A549 (cell line): Measurements from ENCODE around the gene GMPR2. TPM values are rescaled to one million over a fixed set of nuclear protein-coding genes. Genes with fewer than 3 reads are reported as not detected.

Experiments used
- ATAC-seq, 2 experiments: fragments of 200-7000 bp in 1 of 2; fragments of >200 bp in 1 of 2; cut with Nextera tagmentation in 1 of 2; cut with Tn5 transposase in 1 of 2; 3 replicates each; pipeline versions ENCODE4 v1.8.0 to v1.9.1; 2018 to 2020; ENCODE audit warnings: mild to moderate bottlenecking in 1 of 2, moderate library complexity in 1 of 2
- CTCF ChIA-PET: fragments of 300-600 bp; sonication (Branson Sonifier 250); formaldehyde crosslinking; extraction: SDS; loops from one replicate; lab custom pipeline; 2021; ENCODE audit warnings: antibody characterized with exemption, inconsistent platforms; lab: Yijun Ruan, JAX
- POLR2A ChIA-PET: fragments of 350-600 bp; formaldehyde crosslinking; extraction: SDS; loops from one replicate; lab custom pipeline; 2021; ENCODE audit warnings: antibody characterized with exemption, inconsistent platforms; lab: Yijun Ruan, JAX
- DNase-seq, 2 experiments: peaks; one replicate each; pipeline versions ENCODE4 v3.0.0 to v3.0.0-alpha.2; 2011 to 2016; ENCODE audit warnings: low read depth in 1 of 2, low spot score in 1 of 2
- FAIRE-seq: peaks from 2 replicates; lab custom pipeline; 2011; peaks lifted over from hg19 to GRCh38; lab: Jason Lieb, UNC
- H3K27ac ChIP-seq, 2 experiments: fragments of >200 bp; sonication (Bioruptor Twin); formaldehyde crosslinking; 3 replicates each; pipeline ENCODE4 v1.5.1; 2016 to 2017
- H3K4me1 ChIP-seq: fragments of >200 bp; sonication (Bioruptor Twin); formaldehyde crosslinking; 3 replicates; pipeline ENCODE4 v1.6.1; 2016
- H3K4me2 ChIP-seq: fragments of >200 bp; sonication (Bioruptor Twin); formaldehyde crosslinking; 3 replicates; pipeline ENCODE4 v1.6.1; 2016
- H3K4me3 ChIP-seq: fragments of >200 bp; sonication (Bioruptor Twin); formaldehyde crosslinking; 3 replicates; pipeline ENCODE4 v1.5.1; 2016
- H3K9me3 ChIP-seq: fragments of >200 bp; sonication (Bioruptor Twin); formaldehyde crosslinking; 3 replicates; pipeline ENCODE4 v1.6.1; 2016
- CBX2 ChIP-seq: fragments of 200-600 bp; sonication (generic); IDR thresholded peaks from 2 replicates; pipeline ENCODE4 v1.6.1; 2016; ENCODE audit warnings: low read depth, mild to moderate bottlenecking, borderline replicate concordance
- CBX8 ChIP-seq: fragments of 200-600 bp; sonication (generic); IDR thresholded peaks from 2 replicates; pipeline ENCODE4 v1.6.1; 2016
- CEBPB ChIP-seq, 2 experiments: fragments of >200 bp in 1 of 2; sonication (Bioruptor Twin) in 1 of 2; formaldehyde crosslinking in 1 of 2; IDR thresholded peaks; 2 replicates each; pipeline ENCODE4 v1.6.1; 2012 to 2016
- CHD2 ChIP-seq: fragments of 150-350 bp; IDR thresholded peaks from 2 replicates; pipeline ENCODE4 v1.6.1; 2014; ENCODE audit warnings: low read length; ENCODE audit not compliant: partially characterized antibody
- E2F6 ChIP-seq: IDR thresholded peaks from 2 replicates; pipeline ENCODE4 v1.6.1; 2012; ENCODE audit warnings: low read depth, borderline replicate concordance
- EHF ChIP-seq: fragments of 250-450 bp; sonication (Bioruptor Pico); IDR thresholded peaks from 2 replicates; pipeline ENCODE4 v1.5.0; 2020; ENCODE audit warnings: mild to moderate bottlenecking
- HES2 ChIP-seq: fragments of >200 bp; sonication (Bioruptor Twin); formaldehyde crosslinking; IDR thresholded peaks from 2 replicates; pipeline ENCODE4 v1.6.1; 2016
- JUN ChIP-seq, 2 experiments: fragments of >200 bp; sonication (Bioruptor Twin); formaldehyde crosslinking; IDR thresholded peaks; 2 replicates in 1 of 2; 3 replicates in 1 of 2; pipeline ENCODE4 v1.6.1; 2016 to 2017
- KDM5A ChIP-seq: fragments of 200-600 bp; sonication (generic); IDR thresholded peaks from 2 replicates; pipeline ENCODE4 v1.6.1; 2016; ENCODE audit warnings: antibody characterized with exemption, mild to moderate bottlenecking
- MAX ChIP-seq: IDR thresholded peaks from 2 replicates; pipeline ENCODE4 v1.6.1; 2012
- MAZ ChIP-seq: fragments of 150-350 bp; IDR thresholded peaks from 2 replicates; pipeline ENCODE4 v1.6.1; 2014; ENCODE audit warnings: antibody characterized with exemption, low read depth, low read length, borderline replicate concordance
- NFE2L2 ChIP-seq: fragments of 150-350 bp; conservative IDR thresholded peaks from 2 replicates; pipeline ENCODE4 v1.6.1; 2014; ENCODE audit warnings: low read length
- NPAS2 ChIP-seq: fragments of 250-450 bp; sonication (Bioruptor Pico); IDR thresholded peaks from 2 replicates; pipeline ENCODE4 v1.8.0; 2022; ENCODE audit warnings: mild to moderate bottlenecking, moderate library complexity, borderline replicate concordance
- NR3C1 ChIP-seq: fragments of >200 bp; sonication (Bioruptor Twin); formaldehyde crosslinking; IDR thresholded peaks from 3 replicates; pipeline ENCODE4 v1.6.1; 2017
- PBX3 ChIP-seq: IDR thresholded peaks from 2 replicates; pipeline ENCODE4 v1.6.1; 2012
- RARB ChIP-seq: fragments of 250-450 bp; sonication (Bioruptor Pico); IDR thresholded peaks from 2 replicates; pipeline ENCODE4 v1.8.0; 2021; ENCODE audit warnings: mild to moderate bottlenecking, moderate library complexity
- REST ChIP-seq: fragments of 200-600 bp; sonication (generic); IDR thresholded peaks from 2 replicates; pipeline ENCODE4 v1.6.1; 2016; ENCODE audit warnings: antibody characterized with exemption, mild to moderate bottlenecking, moderate library complexity
- SREBF2 ChIP-seq: fragments of 450-650 bp; IDR thresholded peaks from 2 replicates; pipeline ENCODE4 v1.6.1; 2014; ENCODE audit warnings: mild to moderate bottlenecking, moderate library complexity
- TP53 ChIP-seq: fragments of 250-450 bp; sonication (Bioruptor Pico); IDR thresholded peaks from 2 replicates; pipeline ENCODE4 v1.5.0; 2021; ENCODE audit warnings: mild to moderate bottlenecking, moderate library complexity
- WGBS: methylation state at CpG from one replicate; pipeline ENCODE4 v1.1.6; 2017; ENCODE audit errors: missing lambda C conversion rate; 5-methylcytosine and 5-hydroxymethylcytosine counted together
- polyA plus RNA-seq, 4 experiments: library from polyadenylated mRNA; depleted of rRNA in 3 of 4; stranded (reverse); fragments of >200 nt; fragmentation: RNase III in 1 of 4; extraction: RNeasy Plus Mini Kit Qiagen cat#74134 plus additional on column Dnase treatment in 1 of 4; gene quantifications; 2 replicates in 3 of 4; 3 replicates in 1 of 4; pipeline ENCODE4 v1.2.3, GENCODE V29; 2011 to 2017

GMPR2 gene
- polyA plus RNA-seq, 2 of the 4 experiments (the other 2 are of a cell fraction): 70.0 to 91.7 TPM

GRCh38 chr14:24256960-24257359 is 24.2 kb downstream of the GMPR2 start (continued):
- TF ChIP-seq TP53: no peak
- TF ChIP-seq, all 56 proteins: peak for 0

GRCh38 chr14:24258119-24258518 is 25.4 kb downstream of the GMPR2 start:
- ChIA-PET POLR2A (interaction anchor here (0.6 to 1.4 kb wide), 4 partner anchors 11 to 16 kb away, joined by 3 to 7 read pairs (median 4); partner anchors contain the start of genes RABGGTA and TINF2), CTCF (interaction anchor here (0.5 to 10.7 kb wide), 4 partner anchors 11 to 143 kb away, joined by 3 to 76 read pairs (median 3); partner anchors contain the start of gene TINF2)
- FAIRE-seq: no peak
- TF ChIP-seq RARB (CRISPR knock-in tag): no peak
- no peak for TF ChIP-seq KDM5A
- TF ChIP-seq MAZ: no peak
- no peak for TF ChIP-seq CBX2
- no peak for TF ChIP-seq MAX
- no peak for TF ChIP-seq HES2
- no peak for TF ChIP-seq CEBPB (IDR thresholded peaks at IDR 0.05)
- no peak for TF ChIP-seq CBX8
- no peak for TF ChIP-seq EHF (CRISPR knock-in tag)
- no peak for TF ChIP-seq NFE2L2
- TF ChIP-seq PBX3: no peak
- TF ChIP-seq REST: no peak
- no peak for TF ChIP-seq NPAS2 (CRISPR knock-in tag)
- no peak for TF ChIP-seq NR3C1
- TF ChIP-seq E2F6: no peak
- no peak for TF ChIP-seq SREBF2
- no peak for TF ChIP-seq JUN (IDR thresholded peaks at IDR 0.05)
- no peak for TF ChIP-seq CHD2
- H3K9me3 ChIP-seq: no peaks in the 10 kb centered on the region
- WGBS: 89% methylated on average over 9 of the region's 9 CpGs
- H3K4me1 ChIP-seq: peaks cover 8% of the 10 kb centered on the region
- ATAC-seq: no peak
- H3K4me2 ChIP-seq: no peak overlapping the region
- no peak overlapping the region for H3K4me3 ChIP-seq
- no peak for DNase-seq
- H3K27ac ChIP-seq: no peak overlapping the region
